K562 (cell line): ENCODE data around the gene CSRP2. TPM values are rescaled to one million over a fixed set of nuclear protein-coding genes. Genes with fewer than 3 reads are reported as not detected.

Source experiments
- ATAC-seq: fragments of 200-7000 bp; cut with Tn5 transposase; 3 replicates; pipeline ENCODE4 v1.9.1; 2020; ENCODE audit warnings: moderate library complexity
- BruUV-seq: library from RNA; stranded (reverse); fragments of 400-500 nt; replicated peaks from 2 replicates; lab custom pipeline; 2021; lab: Mats Ljungman, UMichigan
- CTCF ChIA-PET: fragments of 300-600 bp; formaldehyde crosslinking; extraction: SDS; loops from one replicate; lab custom pipeline; 2021; ENCODE audit warnings: low intra/inter-chr PET ratio; lab: Yijun Ruan, JAX
- POLR2A ChIA-PET: fragments of 300-600, 350-650 bp; sonication (Branson Sonifier 250); formaldehyde crosslinking; extraction: SDS; loops from one replicate; lab custom pipeline; 2021; ENCODE audit warnings: antibody characterized with exemption, inconsistent platforms; lab: Yijun Ruan, JAX
- DNase-seq, 4 experiments: peaks; one replicate each; pipeline versions ENCODE4 v3.0.0 to v3.0.0-alpha.2; 2011 to 2018; ENCODE audit warnings: low spot score in 3 of 4, mixed read lengths in 3 of 4; ENCODE audit errors: extremely low read depth in 1 of 4
- FAIRE-seq: peaks from 2 replicates; lab custom pipeline; 2011; peaks lifted over from hg19 to GRCh38; lab: Jason Lieb, UNC
- H2AFZ ChIP-seq: 2 replicates; pipeline ENCODE4 v1.6.0; 2011; ENCODE audit warnings: low read depth, low read length, control low read depth, inconsistent platforms
- H3K27ac ChIP-seq: fragments of 200-600 bp; 3 replicates; pipeline ENCODE4 v1.8.0; 2011; ENCODE audit warnings: low read depth, mild to moderate bottlenecking, control low read depth, inconsistent platforms, low read length, moderate library complexity, mixed read lengths; ENCODE audit errors: extremely low read depth
- H3K27me3 ChIP-seq, 2 experiments: fragments of 300-600 bp in 1 of 2; 2 replicates in 1 of 2; 3 replicates in 1 of 2; pipeline versions ENCODE4 v1.6.0 to v1.8.0; 2011; ENCODE audit warnings: inconsistent platforms in 2 of 2, low read length in 2 of 2, mild to moderate bottlenecking in 1 of 2, mixed read lengths in 1 of 2, moderate library complexity in 1 of 2; ENCODE audit not compliant: control insufficient read depth in 2 of 2, insufficient read depth in 2 of 2
- H3K36me3 ChIP-seq: fragments of 300-600 bp; 3 replicates; pipeline ENCODE4 v1.8.0; 2011; ENCODE audit warnings: mild to moderate bottlenecking, low read length, inconsistent platforms; ENCODE audit not compliant: control insufficient read depth, insufficient read depth
- H3K4me1 ChIP-seq, 2 experiments: fragments of 200-600 bp in 1 of 2; replicated peaks in 1 of 2; 2 replicates in 1 of 2; 3 replicates in 1 of 2; pipeline versions ENCODE4 v1.5.1 to v1.8.0; 2011; ENCODE audit warnings: inconsistent platforms in 2 of 2, low read length in 2 of 2, mild to moderate bottlenecking in 1 of 2, mixed read lengths in 1 of 2, moderate library complexity in 1 of 2; ENCODE audit not compliant: control insufficient read depth in 2 of 2, insufficient read depth in 2 of 2
- H3K4me2 ChIP-seq: 2 replicates; pipeline ENCODE4 v1.6.1; 2011; ENCODE audit warnings: low read length, control low read depth, inconsistent platforms, mixed read lengths; ENCODE audit not compliant: insufficient read depth
- H3K4me3 ChIP-seq: fragments of 200-600 bp; sonication (generic), shearing (Covaris generic); 2 replicates; pipeline ENCODE4 v1.5.1; 2016; ENCODE audit warnings: control low read depth, inconsistent platforms
- H3K79me2 ChIP-seq: fragments of 200-600 bp; 3 replicates; pipeline ENCODE4 v1.8.0; 2011; ENCODE audit warnings: low read length, inconsistent platforms; ENCODE audit not compliant: control insufficient read depth, insufficient read depth
- H3K9ac ChIP-seq, 2 experiments: 2 replicates each; pipeline versions ENCODE4 v1.6.0 to v1.6.1; 2011; ENCODE audit warnings: low read depth in 2 of 2, low read length in 2 of 2, control low read depth in 1 of 2, inconsistent platforms in 1 of 2, mild to moderate bottlenecking in 1 of 2, mixed read lengths in 1 of 2; ENCODE audit not compliant: insufficient read depth in 1 of 2
- H3K9me1 ChIP-seq: one replicate; pipeline ENCODE4 v1.6.0; 2011; ENCODE audit warnings: inconsistent platforms, mild to moderate bottlenecking, low read length, moderate library complexity; ENCODE audit not compliant: control insufficient read depth, insufficient read depth
- H3K9me3 ChIP-seq: replicated peaks from 2 replicates; pipeline ENCODE4 v1.5.1; 2011; ENCODE audit warnings: low read depth, low read length, inconsistent platforms; ENCODE audit not compliant: control insufficient read depth, insufficient read depth
- H4K20me1 ChIP-seq: replicated peaks from 2 replicates; pipeline ENCODE4 v1.6.1; 2011; ENCODE audit warnings: low read length, inconsistent platforms, mixed read lengths; ENCODE audit not compliant: control insufficient read depth, insufficient read depth
- BRD9 ChIP-seq: fragments of 450-650 bp; IDR thresholded peaks from 2 replicates; pipeline ENCODE4 v1.6.1; 2018; ENCODE audit warnings: low read depth; ENCODE audit not compliant: partially characterized antibody
- CBX8 ChIP-seq: fragments of 200-600 bp; sonication (generic); IDR thresholded peaks from 2 replicates; pipeline ENCODE4 v1.6.1; 2012; ENCODE audit warnings: borderline replicate concordance, mixed run types, low read depth, mild to moderate bottlenecking, moderate library complexity, mixed read lengths, low read length, control low read depth, inconsistent platforms; ENCODE audit not compliant: poor library complexity, severe bottlenecking; ENCODE audit errors: extremely low read depth
- ETV1 ChIP-seq: fragments of 450-650 bp; conservative IDR thresholded peaks from 2 replicates; pipeline ENCODE4 v1.6.1; 2016; ENCODE audit warnings: missing genetic modification characterization, control low read depth, low read depth, missing compliant biosample characterization
- FOXM1 ChIP-seq, 2 experiments: fragments of 450-650 bp in 1 of 2; sonication (generic) in 1 of 2; formaldehyde crosslinking in 1 of 2; IDR thresholded peaks; 2 replicates each; pipeline versions ENCODE4 v1.6.1 to v1.9.0; 2017 to 2022; ENCODE audit warnings: low read depth in 2 of 2, mild to moderate bottlenecking in 2 of 2, missing genetic modification reagents in 1 of 2, moderate library complexity in 1 of 2
- KLF10 ChIP-seq: fragments of 250-450 bp; sonication (Bioruptor Pico); IDR thresholded peaks from 2 replicates; pipeline ENCODE4 v1.6.1; 2021; ENCODE audit warnings: matching md5 sums
- LCOR ChIP-seq: sonication (generic); formaldehyde crosslinking; IDR thresholded peaks from 2 replicates; pipeline ENCODE4 v1.8.0; 2022; ENCODE audit warnings: mild to moderate bottlenecking, missing genetic modification reagents
- NCOA2 ChIP-seq, 2 experiments: fragments of 450-650 bp; IDR thresholded peaks; 2 replicates each; pipeline ENCODE4 v1.6.1; 2018; ENCODE audit warnings: mild to moderate bottlenecking in 2 of 2, moderate library complexity in 1 of 2; ENCODE audit not compliant: partially characterized antibody in 2 of 2
- RNF2 ChIP-seq: sonication (generic); IDR thresholded peaks from 2 replicates; pipeline ENCODE4 v1.6.1; 2016
- ZFP1 ChIP-seq: fragments of 450-650 bp; formaldehyde crosslinking; IDR thresholded peaks from 2 replicates; pipeline ENCODE4 v1.4.0; 2020; ENCODE audit warnings: mild to moderate bottlenecking, mixed read lengths
- ZFP30 ChIP-seq: fragments of 250-450 bp; sonication (Bioruptor Pico); IDR thresholded peaks from 2 replicates; pipeline ENCODE4 v1.8.0; 2022; ENCODE audit warnings: moderate library complexity, mild to moderate bottlenecking, inconsistent platforms, borderline replicate concordance
- ZNF717 ChIP-seq: fragments of 250-450 bp; sonication (Bioruptor Pico); IDR thresholded peaks from 2 replicates; pipeline ENCODE4 v1.5.0; 2021
- ZNF764 ChIP-seq: fragments of 250-450 bp; sonication (Bioruptor Pico); IDR thresholded peaks from 2 replicates; pipeline ENCODE4 v1.4.0; 2020; ENCODE audit warnings: low read depth, mild to moderate bottlenecking, moderate library complexity
- WGBS: fragments of 100-300 bp; shearing (Covaris generic); methylation state at CpG from one replicate; pipeline ENCODE4 v1.1.6; 2016; ENCODE audit warnings: low coverage, mixed read lengths; ENCODE audit not compliant: insufficient coverage; ENCODE audit errors: missing lambda C conversion rate; 5-methylcytosine and 5-hydroxymethylcytosine counted together
- in situ Hi-C: fragments of 300-500 bp; cut with MboI; formaldehyde crosslinking; loops from 4 replicates; pipeline ENCODE4 v1.15.0; 2018; ENCODE audit warnings: inconsistent platforms, mixed read lengths
- intact Hi-C: fragments of 100-400 bp; cut with micrococcal nuclease; formaldehyde crosslinking; loops from 2 replicates; pipeline ENCODE4 v1.14.2; 2022
- polyA plus RNA-seq, 8 experiments: library from polyadenylated mRNA; depleted of rRNA in 4 of 8; stranded (reverse) in 5 of 8; unstranded in 3 of 8; fragments of >200 nt; fragmentation: Nextera tagmentation in 2 of 8; fragmentation: Illumina TruSeq in 1 of 8; extraction: Ambion mirVana in 2 of 8; extraction: Trizol in 1 of 8; gene quantifications; 2 replicates each; pipeline versions ENCODE4 v1.2.1 to v1.2.3, GENCODE V29; 2011 to 2014; ENCODE audit warnings: inconsistent platforms in 1 of 8, missing spikeins in 1 of 8
- total RNA-seq, 7 experiments: library from RNA; depleted of rRNA in 6 of 7; stranded (reverse); fragments of >200 nt in 6 of 7; fragmentation: Illumina TruSeq in 2 of 7; extraction: Trizol in 2 of 7; gene quantifications; 2 replicates each; pipeline versions ENCODE4 v1.2.1 to v1.2.3, GENCODE V29; 2011 to 2021; ENCODE audit warnings: low replicate concordance in 1 of 7
- TF ChIP-seq, protein P1 (sequence below), 2 experiments: fragments of 250-450 bp in 1 of 2; fragments of 450-650 bp in 1 of 2; sonication (Bioruptor Pico) in 1 of 2; IDR thresholded peaks; 2 replicates each; pipeline versions ENCODE4 v1.6.1 to v1.8.0; 2016 to 2021; ENCODE audit warnings: mild to moderate bottlenecking in 2 of 2, moderate library complexity in 2 of 2, missing compliant biosample characterization in 1 of 2, missing genetic modification characterization in 1 of 2
- TF ChIP-seq, protein P2 (sequence below): sonication (generic); formaldehyde crosslinking; IDR thresholded peaks from 2 replicates; pipeline ENCODE4 v1.8.0; 2022; ENCODE audit warnings: mild to moderate bottlenecking, missing genetic modification reagents

CSRP2 gene
- total and polyA plus RNA-seq, 9 of the 15 experiments (the other 6 are each of a cell fraction or from before 2014, with no cell fraction given): 0.32 to 6.2 (median 2.3) TPM

DNA sequence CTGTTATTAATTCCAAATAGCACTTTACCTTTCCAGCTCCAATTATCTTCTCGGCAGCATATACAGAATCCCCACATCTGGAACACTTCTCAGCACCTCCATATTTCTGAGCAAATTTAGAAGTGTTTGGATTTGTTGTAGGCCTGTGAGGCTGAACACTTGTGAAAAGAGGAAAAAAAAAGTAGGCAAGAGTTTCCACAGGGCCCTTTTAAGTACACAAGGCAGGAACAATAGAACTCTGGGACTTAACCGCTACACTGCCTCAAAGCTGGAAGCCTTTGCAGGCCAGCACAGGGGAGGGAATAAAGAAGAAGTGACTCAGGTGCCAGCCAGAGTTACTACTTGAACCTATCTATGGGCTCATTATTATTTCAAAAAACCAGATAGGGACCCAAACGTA lies 18.6 kb downstream of the CSRP2 start:
- Histone ChIP-seq H4K20me1 (no peaks in the 10 kb centered on the region), H3K4me1 (no peaks in the 10 kb centered on the region; a peak in 1 of 5 replicates), H2AFZ (no peak overlapping the region), H3K36me3 (no peaks in the 10 kb centered on the region), H3K9me3 (no peaks in the 10 kb centered on the region), H3K79me2 (no peaks in the 10 kb centered on the region), H3K4me2 (no peak overlapping the region), H3K27me3 (no peaks in the 10 kb centered on the region), H3K9ac (no peak overlapping the region), H3K27ac (no peak overlapping the region), H3K4me3 (no peak overlapping the region), H3K9me1 (no peaks in the 10 kb centered on the region)
- POLR2A ChIA-PET: no interaction called here
- CTCF ChIA-PET: no interaction called here
- ATAC-seq: no peak
- TF ChIP-seq KLF10 (CRISPR knock-in tag) (no peak), CBX8 (no peak), RNF2 (no peak), BRD9 (no peak), ZFP30 (CRISPR knock-in tag) (no peak), ETV1 (no peak), ZNF764 (CRISPR knock-in tag) (no peak), FOXM1 (IDR thresholded peaks at IDR 0.05; ENCODE audit: low read depth) (no peak), FOXM1 (CRISPR knock-in tag; IDR thresholded peaks at IDR 0.05; ENCODE audit: low read depth) (no peak), LCOR (no peak), ZFP1 (CRISPR knock-in tag) (no peak), NCOA2 (IDR thresholded peaks at IDR 0.05; ENCODE audit: partially characterized antibody in 2 of 2) (no peak), ZNF717 (no peak)
- TF ChIP-seq, protein P1, sequence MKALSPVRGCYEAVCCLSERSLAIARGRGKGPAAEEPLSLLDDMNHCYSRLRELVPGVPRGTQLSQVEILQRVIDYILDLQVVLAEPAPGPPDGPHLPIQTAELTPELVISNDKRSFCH (CRISPR knock-in tag; IDR thresholded peaks at IDR 0.05): no peak
- TF ChIP-seq, protein P1 (tag; IDR thresholded peaks at IDR 0.05): no peak
- TF ChIP-seq, protein P2, sequence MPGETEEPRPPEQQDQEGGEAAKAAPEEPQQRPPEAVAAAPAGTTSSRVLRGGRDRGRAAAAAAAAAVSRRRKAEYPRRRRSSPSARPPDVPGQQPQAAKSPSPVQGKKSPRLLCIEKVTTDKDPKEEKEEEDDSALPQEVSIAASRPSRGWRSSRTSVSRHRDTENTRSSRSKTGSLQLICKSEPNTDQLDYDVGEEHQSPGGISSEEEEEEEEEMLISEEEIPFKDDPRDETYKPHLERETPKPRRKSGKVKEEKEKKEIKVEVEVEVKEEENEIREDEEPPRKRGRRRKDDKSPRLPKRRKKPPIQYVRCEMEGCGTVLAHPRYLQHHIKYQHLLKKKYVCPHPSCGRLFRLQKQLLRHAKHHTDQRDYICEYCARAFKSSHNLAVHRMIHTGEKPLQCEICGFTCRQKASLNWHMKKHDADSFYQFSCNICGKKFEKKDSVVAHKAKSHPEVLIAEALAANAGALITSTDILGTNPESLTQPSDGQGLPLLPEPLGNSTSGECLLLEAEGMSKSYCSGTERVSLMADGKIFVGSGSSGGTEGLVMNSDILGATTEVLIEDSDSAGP (CRISPR knock-in tag): no peak
- WGBS: 69% methylated on average over 3 of the region's 3 CpGs
- in situ Hi-C loops (no loop called here), intact Hi-C loops (no loop called here)
- DNase-seq: no peak
- BruUV-seq: no TSS peak
- FAIRE-seq: no peak
